ENCODE results near the gene LHX4.

The LHX4 gene

GRCh38 chr1:180274221-180274620 lies 44.2 kb downstream of the LHX4 start:
- H3K4me3 ChIP-seq, result no peak overlapping the region
- DNase-seq (ENCODE audit: low spot score in 2 of 2), result no peak
- H3K4me1 ChIP-seq, result no peaks in the 10 kb centered on the region
- in situ Hi-C loops (cut with MboI; ENCODE audit: low sequenced_read_pairs), result no loop called here
- no peaks in the 10 kb centered on the region for H3K9me3 ChIP-seq
- H3K36me3 ChIP-seq (replicated peaks), result peaks cover 29% of the 10 kb centered on the region
- H3K27me3 ChIP-seq (ENCODE audit: low read depth), result no peaks in the 10 kb centered on the region

- no peaks in the 10 kb centered on the region for H3K27me3 ChIP-seq (ENCODE audit: low read depth)
- no peaks in the 10 kb centered on the region for H3K4me1 ChIP-seq
- H3K36me3 ChIP-seq (replicated peaks), result peaks cover 32% of the 10 kb centered on the region
- no peaks in the 10 kb centered on the region for H3K9me3 ChIP-seq
- no peak overlapping the region for H3K4me3 ChIP-seq
- no peak for DNase-seq (ENCODE audit: low spot score in 2 of 2)
- in situ Hi-C loops (cut with MboI; ENCODE audit: low sequenced_read_pairs), result no loop called here
Observed at GRCh38 chr1:180275726-180276125, 45.7 kb downstream of the LHX4 start.

GRCh38 chr1:180277476-180278193 lies 47.6 kb downstream of the LHX4 start:
- in situ Hi-C loops (cut with MboI; ENCODE audit: low sequenced_read_pairs), result no loop called here
- no peaks in the 10 kb centered on the region for H3K4me1 ChIP-seq
- H3K9me3 ChIP-seq, result no peaks in the 10 kb centered on the region
- H3K4me3 ChIP-seq, result no peak overlapping the region
- no peak for DNase-seq (ENCODE audit: low spot score in 2 of 2)
- H3K27me3 ChIP-seq (ENCODE audit: low read depth), result no peaks in the 10 kb centered on the region
- H3K36me3 ChIP-seq (replicated peaks), result peaks cover 27% of the 10 kb centered on the region

GRCh38 chr1:180278194-180278515 lies 48.1 kb downstream of the LHX4 start:
- no peak overlapping the region for H3K4me3 ChIP-seq
- H3K36me3 ChIP-seq (replicated peaks), result peaks cover 26% of the 10 kb centered on the region
- no peaks in the 10 kb centered on the region for H3K4me1 ChIP-seq
- H3K9me3 ChIP-seq, result no peaks in the 10 kb centered on the region
- no peak for DNase-seq (ENCODE audit: low spot score in 2 of 2)
- no peaks in the 10 kb centered on the region for H3K27me3 ChIP-seq (ENCODE audit: low read depth)
- in situ Hi-C loops (cut with MboI; ENCODE audit: low sequenced_read_pairs), result no loop called here

DNA sequence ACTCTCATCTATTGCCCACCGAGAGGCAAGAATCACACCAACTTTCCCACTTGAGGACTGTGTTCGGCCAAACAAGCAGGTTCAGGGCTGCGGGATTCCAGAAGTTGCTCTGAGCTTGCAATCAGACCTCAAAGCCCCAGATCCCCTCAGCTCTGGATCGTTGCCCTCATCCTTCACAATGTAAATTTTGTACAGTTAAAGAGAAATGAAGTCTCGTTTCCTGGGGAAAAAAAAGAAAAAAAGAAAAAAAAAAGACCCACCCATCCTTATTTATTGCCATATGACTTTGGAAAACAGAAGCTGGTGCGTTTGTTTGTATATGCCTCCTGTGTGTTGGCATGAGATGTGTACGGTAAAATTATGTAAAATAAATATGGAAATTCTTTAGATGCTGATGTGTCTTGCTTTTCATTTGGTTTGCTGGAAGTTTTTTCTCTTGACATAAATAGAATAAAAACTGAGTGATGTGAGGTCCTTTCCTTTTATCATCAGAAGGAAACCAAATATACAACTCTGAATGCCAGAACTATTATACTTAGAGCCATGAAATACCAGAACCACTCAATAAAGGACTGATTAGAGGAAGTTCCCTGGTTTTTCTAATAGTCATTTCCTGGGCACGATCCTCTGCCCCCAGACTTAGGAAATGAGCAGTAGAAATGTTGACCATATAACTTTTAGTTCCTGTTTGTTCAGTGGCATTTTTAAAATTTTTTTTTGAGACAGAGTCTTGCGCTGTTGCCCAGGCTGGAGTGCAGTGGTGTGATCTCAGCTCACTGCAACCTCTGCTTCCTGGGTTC lies 48.7 kb downstream of the LHX4 start:
- peaks cover 19% of the 10 kb centered on the region for H3K36me3 ChIP-seq (replicated peaks)
- H3K4me1 ChIP-seq, result no peaks in the 10 kb centered on the region
- H3K4me3 ChIP-seq, result no peak overlapping the region
- H3K27me3 ChIP-seq (ENCODE audit: low read depth), result no peaks in the 10 kb centered on the region
- in situ Hi-C loops (cut with MboI; ENCODE audit: low sequenced_read_pairs), result no loop called here
- DNase-seq (ENCODE audit: low spot score in 2 of 2), result no peak
- no peaks in the 10 kb centered on the region for H3K9me3 ChIP-seq

DNA sequence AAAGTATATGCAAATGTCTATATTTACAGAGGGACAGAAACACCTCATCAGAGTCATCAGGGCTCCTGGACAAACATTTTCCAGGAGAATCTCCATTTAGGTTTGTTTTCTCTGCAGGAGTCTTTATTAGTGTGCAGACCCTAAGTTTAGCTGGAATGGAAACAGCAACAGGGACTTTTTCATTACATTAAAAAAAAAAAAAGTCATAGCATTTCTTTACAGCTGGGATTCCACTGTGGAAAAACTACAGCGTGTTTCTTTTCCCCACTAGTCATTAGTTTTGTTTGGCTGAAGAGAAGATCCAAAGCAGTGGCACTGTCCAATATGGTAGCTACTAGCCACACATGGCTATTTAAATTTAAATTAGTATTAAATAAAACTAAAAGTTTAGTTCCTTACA lies 49.6 kb downstream of the LHX4 start:
- H3K4me1 ChIP-seq, result no peaks in the 10 kb centered on the region
- in situ Hi-C loops (cut with MboI; ENCODE audit: low sequenced_read_pairs), result no loop called here
- DNase-seq (ENCODE audit: low spot score in 2 of 2), result no peak
- no peaks in the 10 kb centered on the region for H3K9me3 ChIP-seq
- no peak overlapping the region for H3K4me3 ChIP-seq
- peaks cover 11% of the 10 kb centered on the region for H3K36me3 ChIP-seq (replicated peaks)
- H3K27me3 ChIP-seq (ENCODE audit: low read depth), result no peaks in the 10 kb centered on the region

- H3K27me3 ChIP-seq (ENCODE audit: low read depth), result no peaks in the 10 kb centered on the region
- peaks cover 6% of the 10 kb centered on the region for H3K36me3 ChIP-seq (replicated peaks)
- in situ Hi-C loops (cut with MboI; ENCODE audit: low sequenced_read_pairs), result no loop called here
- no peak overlapping the region for H3K4me3 ChIP-seq
- no peaks in the 10 kb centered on the region for H3K9me3 ChIP-seq
- DNase-seq (ENCODE audit: low spot score in 2 of 2), result no peak
- H3K4me1 ChIP-seq, result no peaks in the 10 kb centered on the region
Observed at GRCh38 chr1:180280617-180281016, 50.6 kb downstream of the LHX4 start.

DNA sequence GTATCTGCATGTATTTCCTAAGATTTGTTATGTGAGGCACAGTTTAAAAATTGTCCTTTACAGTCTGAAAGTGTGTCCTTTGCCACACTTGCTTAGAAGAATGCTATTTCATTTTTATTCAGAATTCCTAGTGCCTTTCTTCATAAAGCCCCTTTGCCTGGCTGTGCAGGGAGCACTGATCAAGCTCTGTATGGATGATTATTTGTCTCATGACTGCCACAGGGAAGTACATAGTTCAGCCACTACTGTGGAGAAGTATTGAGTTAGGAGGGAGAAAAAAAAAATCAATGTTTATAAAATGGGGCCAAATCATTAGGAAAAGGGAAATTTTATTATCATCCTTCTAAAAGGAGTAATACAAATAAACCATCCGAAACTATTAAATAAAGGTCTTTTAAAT lies 51.4 kb downstream of the LHX4 start:
- in situ Hi-C loops (cut with MboI; ENCODE audit: low sequenced_read_pairs), result no loop called here
- Histone ChIP-seq H3K4me3 (no peak overlapping the region), H3K9me3 (no peaks in the 10 kb centered on the region), H3K36me3 (replicated peaks) (peaks cover 6% of the 10 kb centered on the region), H3K27me3 (ENCODE audit: low read depth) (no peaks in the 10 kb centered on the region), H3K4me1 (no peaks in the 10 kb centered on the region)
- DNase-seq (ENCODE audit: low spot score in 2 of 2), result no peak

GRCh38 chr1:180282401-180283044 lies 52.5 kb downstream of the LHX4 start:
- peaks cover 6% of the 10 kb centered on the region for H3K36me3 ChIP-seq (replicated peaks)
- no peak for DNase-seq (ENCODE audit: low spot score in 2 of 2)

DNA sequence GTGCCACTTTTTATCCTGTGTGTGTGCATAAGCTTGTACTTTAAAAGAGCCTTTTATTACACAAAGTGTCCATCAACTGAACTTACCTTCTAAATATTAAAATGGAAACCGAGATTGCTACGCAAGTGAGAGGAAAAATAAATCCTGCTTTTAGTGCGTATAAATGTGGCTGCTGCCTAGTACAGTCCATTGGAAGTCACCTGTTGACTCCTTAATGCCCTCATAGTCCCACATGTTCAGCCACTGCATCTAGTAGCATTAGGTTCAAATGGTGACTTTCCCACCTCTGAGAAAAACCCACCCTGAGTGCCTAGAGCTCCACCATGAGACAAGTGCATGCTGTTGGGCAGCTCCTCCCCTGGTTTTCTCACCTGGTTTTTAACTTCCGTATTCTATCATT lies 53.0 kb downstream of the LHX4 start:
- in situ Hi-C loops (cut with MboI; ENCODE audit: low sequenced_read_pairs), result no loop called here

More at GRCh38 chr1:180282401-180283044, 52.5 kb downstream of the LHX4 start:
- Histone ChIP-seq H3K27me3 (ENCODE audit: low read depth) (no peaks in the 10 kb centered on the region), H3K9me3 (no peaks in the 10 kb centered on the region), H3K4me1 (no peaks in the 10 kb centered on the region), H3K4me3 (no peak overlapping the region)
- in situ Hi-C loops (cut with MboI; ENCODE audit: low sequenced_read_pairs), result no loop called here

GRCh38 chr1:180286417-180286816 lies 56.4 kb downstream of the LHX4 start:
- Histone ChIP-seq H3K4me1 (no peaks in the 10 kb centered on the region), H3K36me3 (replicated peaks) (no peaks in the 10 kb centered on the region), H3K27me3 (ENCODE audit: low read depth) (no peaks in the 10 kb centered on the region), H3K4me3 (no peak overlapping the region), H3K9me3 (no peaks in the 10 kb centered on the region)
- no peak for DNase-seq (ENCODE audit: low spot score in 2 of 2)
- in situ Hi-C loops (cut with MboI; ENCODE audit: low sequenced_read_pairs), result no loop called here

More for the DNA sequence above, 53.0 kb downstream of the LHX4 start:
- Histone ChIP-seq H3K36me3 (replicated peaks) (peaks cover 6% of the 10 kb centered on the region; the same call in 1 of the 2 replicates), H3K27me3 (ENCODE audit: low read depth) (no peaks in the 10 kb centered on the region), H3K4me1 (no peaks in the 10 kb centered on the region), H3K9me3 (no peaks in the 10 kb centered on the region), H3K4me3 (no peak overlapping the region)
- no peak for DNase-seq (ENCODE audit: low spot score in 2 of 2)

- in situ Hi-C loops (cut with MboI; ENCODE audit: low sequenced_read_pairs), result no loop called here
- Histone ChIP-seq H3K27me3 (ENCODE audit: low read depth) (no peaks in the 10 kb centered on the region), H3K9me3 (no peaks in the 10 kb centered on the region), H3K4me3 (no peak overlapping the region), H3K4me1 (no peaks in the 10 kb centered on the region), H3K36me3 (replicated peaks) (no peaks in the 10 kb centered on the region)
- no peak for DNase-seq (ENCODE audit: low spot score in 2 of 2)
Observed at GRCh38 chr1:180287988-180288705, 58.1 kb downstream of the LHX4 start.

GRCh38 chr1:180288940-180289339 lies 58.9 kb downstream of the LHX4 start:
- in situ Hi-C loops (cut with MboI; ENCODE audit: low sequenced_read_pairs), result no loop called here
- Histone ChIP-seq H3K4me3 (no peak overlapping the region), H3K9me3 (no peaks in the 10 kb centered on the region), H3K27me3 (ENCODE audit: low read depth) (no peaks in the 10 kb centered on the region), H3K4me1 (no peaks in the 10 kb centered on the region), H3K36me3 (replicated peaks) (no peaks in the 10 kb centered on the region)
- no peak for DNase-seq (ENCODE audit: low spot score in 2 of 2)

Measured in HAP-1 (cell line).